PFSK-1 (cell line): ENCODE data around the gene PNKD.

ENCODE experiments used
- POLR2AphosphoS5 ChIP-seq: IDR thresholded peaks from 2 replicates; pipeline ENCODE4 v1.6.1; 2012; ENCODE audit warnings: low read depth, mild to moderate bottlenecking, control low read depth, low read length, moderate library complexity
- SIN3A ChIP-seq: IDR thresholded peaks from 2 replicates; pipeline ENCODE4 v1.6.1; 2012; ENCODE audit warnings: mild to moderate bottlenecking, low read length, moderate library complexity, borderline replicate concordance; ENCODE audit not compliant: insufficient read depth
- TAF1 ChIP-seq: IDR thresholded peaks from 2 replicates; pipeline ENCODE4 v1.6.1; 2012; ENCODE audit warnings: low read length, control low read depth, borderline replicate concordance; ENCODE audit not compliant: insufficient read depth
- TF ChIP-seq, protein P1 (sequence below), 2 experiments: IDR thresholded peaks; 2 replicates each; pipeline versions ENCODE4 v1.6.1 to v1.8.0; 2011 to 2012; ENCODE audit warnings: low read depth in 2 of 2, low read length in 2 of 2, control low read depth in 1 of 2, inconsistent platforms in 1 of 2, mild to moderate bottlenecking in 1 of 2, moderate library complexity in 1 of 2; ENCODE audit not compliant: insufficient read depth in 1 of 2

DNA sequence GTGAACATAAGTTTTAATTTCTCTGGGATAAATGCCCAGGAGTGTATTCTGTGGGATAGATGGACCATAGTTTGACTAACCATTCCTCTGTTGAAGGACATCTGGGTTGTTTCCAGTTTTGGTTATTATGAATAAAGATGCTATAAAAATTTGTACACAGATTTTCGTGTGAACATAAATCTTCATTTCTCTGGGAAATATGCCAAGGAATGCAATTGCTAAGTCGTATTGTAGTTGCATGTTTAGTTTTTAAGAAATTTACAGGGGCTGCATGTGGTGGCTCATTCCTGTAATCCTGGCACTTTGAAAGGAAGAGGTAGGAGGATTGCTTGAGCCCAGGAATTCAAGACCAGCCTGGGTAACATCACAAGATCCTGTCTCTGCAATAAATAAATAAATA, 104.9 kb downstream of the PNKD start:
- no peak for TF ChIP-seq SIN3A
- TF ChIP-seq POLR2AphosphoS5: no peak
- no peak for TF ChIP-seq TAF1
- TF ChIP-seq, protein P1, sequence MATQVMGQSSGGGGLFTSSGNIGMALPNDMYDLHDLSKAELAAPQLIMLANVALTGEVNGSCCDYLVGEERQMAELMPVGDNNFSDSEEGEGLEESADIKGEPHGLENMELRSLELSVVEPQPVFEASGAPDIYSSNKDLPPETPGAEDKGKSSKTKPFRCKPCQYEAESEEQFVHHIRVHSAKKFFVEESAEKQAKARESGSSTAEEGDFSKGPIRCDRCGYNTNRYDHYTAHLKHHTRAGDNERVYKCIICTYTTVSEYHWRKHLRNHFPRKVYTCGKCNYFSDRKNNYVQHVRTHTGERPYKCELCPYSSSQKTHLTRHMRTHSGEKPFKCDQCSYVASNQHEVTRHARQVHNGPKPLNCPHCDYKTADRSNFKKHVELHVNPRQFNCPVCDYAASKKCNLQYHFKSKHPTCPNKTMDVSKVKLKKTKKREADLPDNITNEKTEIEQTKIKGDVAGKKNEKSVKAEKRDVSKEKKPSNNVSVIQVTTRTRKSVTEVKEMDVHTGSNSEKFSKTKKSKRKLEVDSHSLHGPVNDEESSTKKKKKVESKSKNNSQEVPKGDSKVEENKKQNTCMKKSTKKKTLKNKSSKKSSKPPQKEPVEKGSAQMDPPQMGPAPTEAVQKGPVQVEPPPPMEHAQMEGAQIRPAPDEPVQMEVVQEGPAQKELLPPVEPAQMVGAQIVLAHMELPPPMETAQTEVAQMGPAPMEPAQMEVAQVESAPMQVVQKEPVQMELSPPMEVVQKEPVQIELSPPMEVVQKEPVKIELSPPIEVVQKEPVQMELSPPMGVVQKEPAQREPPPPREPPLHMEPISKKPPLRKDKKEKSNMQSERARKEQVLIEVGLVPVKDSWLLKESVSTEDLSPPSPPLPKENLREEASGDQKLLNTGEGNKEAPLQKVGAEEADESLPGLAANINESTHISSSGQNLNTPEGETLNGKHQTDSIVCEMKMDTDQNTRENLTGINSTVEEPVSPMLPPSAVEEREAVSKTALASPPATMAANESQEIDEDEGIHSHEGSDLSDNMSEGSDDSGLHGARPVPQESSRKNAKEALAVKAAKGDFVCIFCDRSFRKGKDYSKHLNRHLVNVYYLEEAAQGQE (IDR thresholded peaks at IDR 0.05; ENCODE audit: insufficient read depth in 1 of 2, low read depth in 2 of 2, low read length in 2 of 2): no peak
